ENCODE measurements around the gene AIFM1.

DNA sequence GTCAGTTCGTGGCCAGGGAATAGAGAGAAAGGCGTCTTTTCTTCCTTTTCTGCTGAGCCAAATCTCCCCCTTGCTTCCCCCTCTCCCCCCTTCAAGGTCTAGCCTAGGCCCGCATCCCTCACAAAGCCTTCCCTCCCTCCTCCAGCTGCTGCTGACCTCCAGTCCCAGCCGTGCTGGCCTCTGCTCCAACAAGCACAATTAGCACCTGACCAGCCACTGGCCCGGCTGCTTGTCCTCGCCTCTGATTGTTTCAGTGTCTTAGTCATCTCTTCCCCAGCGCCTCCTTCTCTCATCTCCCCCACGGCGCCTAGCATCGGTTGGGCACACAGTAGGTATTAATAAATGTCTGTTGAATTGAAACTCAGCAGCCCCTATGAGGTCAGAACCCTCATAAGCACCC, 59.6 kb downstream of the AIFM1 start:
- no peak for TF ChIP-seq ZNF565 (CRISPR knock-in tag; conservative IDR thresholded peaks at IDR 0.05; ENCODE audit: low read depth)
- TF ChIP-seq, protein P1, sequence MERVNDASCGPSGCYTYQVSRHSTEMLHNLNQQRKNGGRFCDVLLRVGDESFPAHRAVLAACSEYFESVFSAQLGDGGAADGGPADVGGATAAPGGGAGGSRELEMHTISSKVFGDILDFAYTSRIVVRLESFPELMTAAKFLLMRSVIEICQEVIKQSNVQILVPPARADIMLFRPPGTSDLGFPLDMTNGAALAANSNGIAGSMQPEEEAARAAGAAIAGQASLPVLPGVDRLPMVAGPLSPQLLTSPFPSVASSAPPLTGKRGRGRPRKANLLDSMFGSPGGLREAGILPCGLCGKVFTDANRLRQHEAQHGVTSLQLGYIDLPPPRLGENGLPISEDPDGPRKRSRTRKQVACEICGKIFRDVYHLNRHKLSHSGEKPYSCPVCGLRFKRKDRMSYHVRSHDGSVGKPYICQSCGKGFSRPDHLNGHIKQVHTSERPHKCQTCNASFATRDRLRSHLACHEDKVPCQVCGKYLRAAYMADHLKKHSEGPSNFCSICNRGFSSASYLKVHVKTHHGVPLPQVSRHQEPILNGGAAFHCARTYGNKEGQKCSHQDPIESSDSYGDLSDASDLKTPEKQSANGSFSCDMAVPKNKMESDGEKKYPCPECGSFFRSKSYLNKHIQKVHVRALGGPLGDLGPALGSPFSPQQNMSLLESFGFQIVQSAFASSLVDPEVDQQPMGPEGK (CRISPR knock-in tag; IDR thresholded peaks at IDR 0.05; ENCODE audit: borderline replicate concordance) = no peak
- TF ChIP-seq, protein P2, sequence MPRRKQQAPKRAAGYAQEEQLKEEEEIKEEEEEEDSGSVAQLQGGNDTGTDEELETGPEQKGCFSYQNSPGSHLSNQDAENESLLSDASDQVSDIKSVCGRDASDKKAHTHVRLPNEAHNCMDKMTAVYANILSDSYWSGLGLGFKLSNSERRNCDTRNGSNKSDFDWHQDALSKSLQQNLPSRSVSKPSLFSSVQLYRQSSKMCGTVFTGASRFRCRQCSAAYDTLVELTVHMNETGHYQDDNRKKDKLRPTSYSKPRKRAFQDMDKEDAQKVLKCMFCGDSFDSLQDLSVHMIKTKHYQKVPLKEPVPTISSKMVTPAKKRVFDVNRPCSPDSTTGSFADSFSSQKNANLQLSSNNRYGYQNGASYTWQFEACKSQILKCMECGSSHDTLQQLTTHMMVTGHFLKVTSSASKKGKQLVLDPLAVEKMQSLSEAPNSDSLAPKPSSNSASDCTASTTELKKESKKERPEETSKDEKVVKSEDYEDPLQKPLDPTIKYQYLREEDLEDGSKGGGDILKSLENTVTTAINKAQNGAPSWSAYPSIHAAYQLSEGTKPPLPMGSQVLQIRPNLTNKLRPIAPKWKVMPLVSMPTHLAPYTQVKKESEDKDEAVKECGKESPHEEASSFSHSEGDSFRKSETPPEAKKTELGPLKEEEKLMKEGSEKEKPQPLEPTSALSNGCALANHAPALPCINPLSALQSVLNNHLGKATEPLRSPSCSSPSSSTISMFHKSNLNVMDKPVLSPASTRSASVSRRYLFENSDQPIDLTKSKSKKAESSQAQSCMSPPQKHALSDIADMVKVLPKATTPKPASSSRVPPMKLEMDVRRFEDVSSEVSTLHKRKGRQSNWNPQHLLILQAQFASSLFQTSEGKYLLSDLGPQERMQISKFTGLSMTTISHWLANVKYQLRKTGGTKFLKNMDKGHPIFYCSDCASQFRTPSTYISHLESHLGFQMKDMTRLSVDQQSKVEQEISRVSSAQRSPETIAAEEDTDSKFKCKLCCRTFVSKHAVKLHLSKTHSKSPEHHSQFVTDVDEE (CRISPR knock-in tag; IDR thresholded peaks at IDR 0.05) = no peak
- no peak for TF ChIP-seq ARNTL (CRISPR knock-in tag; IDR thresholded peaks at IDR 0.05; ENCODE audit: borderline replicate concordance, low read depth)
- no peak for TF ChIP-seq ZFP3 (CRISPR knock-in tag; IDR thresholded peaks at IDR 0.05)
- no peak for TF ChIP-seq RARB (CRISPR knock-in tag; IDR thresholded peaks at IDR 0.05)
- no peak for TF ChIP-seq TOX (CRISPR knock-in tag; IDR thresholded peaks at IDR 0.05; ENCODE audit: borderline replicate concordance)
